B cell (primary cell): ENCODE data around the gene PITPNM3. TPM values are rescaled to one million over a fixed set of nuclear protein-coding genes. Genes with fewer than 3 reads are reported as not detected.
"Not testable (repeated sequence)": the region's sequence is repeated elsewhere in the genome, so short reads cannot be mapped to it uniquely, and the experiment has no call there.

Source experiments
- ATAC-seq: fragments of 200-7000 bp; cut with Tn5 transposase; one replicate; pipeline ENCODE4 v1.10.0; 2021; ENCODE audit warnings: low read depth, mild to moderate bottlenecking, moderate number of reproducible peaks, moderate library complexity
- CTCF ChIA-PET: fragments of 350-600 bp; sonication (Branson Sonifier 250); formaldehyde crosslinking; loops from one replicate; lab custom pipeline; 2021; ENCODE audit warnings: antibody characterized with exemption, inconsistent platforms; lab: Charles Lee
- POLR2A ChIA-PET: fragments of 350-600 bp; sonication (Branson Sonifier 250); formaldehyde crosslinking; loops from one replicate; lab custom pipeline; 2021; ENCODE audit warnings: antibody characterized with exemption; lab: Charles Lee
- DNase-seq: peaks from one replicate; pipeline ENCODE4 v3.0.0; 2013
- H2AFZ ChIP-seq: 2 replicates; pipeline ENCODE4 v1.6.1; 2012; ENCODE audit warnings: mild to moderate bottlenecking, low read depth, low read length; ENCODE audit not compliant: insufficient read depth, poor library complexity, severe bottlenecking
- H3K27ac ChIP-seq, 2 donors: 1 replicate in 1 of 2; 2 replicates in 1 of 2; pipeline ENCODE4 v1.5.1; 2012 to 2013; ENCODE audit warnings: low read length in 2 of 2, mild to moderate bottlenecking in 2 of 2, moderate library complexity in 1 of 2
- H3K27me3 ChIP-seq, 4 experiments: fragments of 200-600 bp in 1 of 4; sonication (generic) in 1 of 4; replicated peaks in 1 of 4; 1 replicate in 2 of 4; 2 replicates in 2 of 4; pipeline versions ENCODE4 v1.6.1 to v1.7.0; 2013 to 2016; ENCODE audit warnings: low read length in 3 of 4, mild to moderate bottlenecking in 2 of 4, mixed read lengths in 1 of 4, moderate library complexity in 1 of 4; ENCODE audit not compliant: insufficient read depth in 4 of 4, control insufficient read depth in 3 of 4; ENCODE audit errors: control extremely low read depth in 1 of 4
- H3K36me3 ChIP-seq, 2 experiments: replicated peaks in 1 of 2; 1 replicate in 1 of 2; 2 replicates in 1 of 2; pipeline versions ENCODE4 v1.6.1 to v1.7.1; 2013; ENCODE audit warnings: low read length in 1 of 2; ENCODE audit not compliant: insufficient read depth in 2 of 2, control insufficient read depth in 1 of 2; ENCODE audit errors: control extremely low read depth in 1 of 2, extremely low read depth in 1 of 2
- H3K4me1 ChIP-seq, 2 donors: fragments of 200-600 bp in 1 of 2; sonication (generic) in 1 of 2; 1 replicate in 1 of 2; 2 replicates in 1 of 2; pipeline versions ENCODE4 v1.5.1 to v1.6.1; 2013 to 2017; ENCODE audit warnings: low read length in 2 of 2; ENCODE audit not compliant: control insufficient read depth in 2 of 2, insufficient read depth in 2 of 2
- H3K4me2 ChIP-seq: replicated peaks from 2 replicates; pipeline ENCODE3; 2012; ENCODE audit warnings: mild to moderate bottlenecking, low read depth, low read length; ENCODE audit not compliant: poor library complexity, severe bottlenecking
- H3K4me3 ChIP-seq, 5 experiments: fragments of 200-600 bp in 1 of 5; sonication (generic) in 1 of 5; 1 replicate in 3 of 5; 2 replicates in 2 of 5; pipeline versions ENCODE4 v1.5.1 to v1.7.0; 2011 to 2016; ENCODE audit warnings: low read length in 4 of 5, mild to moderate bottlenecking in 4 of 5, low read depth in 2 of 5, control low read depth in 1 of 5, moderate library complexity in 1 of 5; ENCODE audit not compliant: insufficient read depth in 1 of 5; ENCODE audit errors: control extremely low read depth in 1 of 5, extremely low read depth in 1 of 5
- H3K79me2 ChIP-seq: fragments of 200-600 bp; sonication (generic); one replicate; pipeline ENCODE4 v1.6.0; 2016; ENCODE audit warnings: low read length; ENCODE audit not compliant: control insufficient read depth, insufficient read depth
- H3K9ac ChIP-seq: fragments of 200-600 bp; sonication (generic); 2 replicates; pipeline ENCODE4 v1.6.1; 2017; ENCODE audit warnings: mild to moderate bottlenecking, low read length, moderate library complexity
- H3K9me3 ChIP-seq, 3 donors: one replicate each; pipeline versions ENCODE4 v1.6.1 to v1.7.1; 2013; ENCODE audit warnings: low read length in 2 of 3; ENCODE audit not compliant: control insufficient read depth in 2 of 3, insufficient read depth in 1 of 3; ENCODE audit errors: control extremely low read depth in 1 of 3
- H4K20me1 ChIP-seq: 2 replicates; pipeline ENCODE4 v1.6.0; 2012; ENCODE audit warnings: mild to moderate bottlenecking, low read length; ENCODE audit not compliant: insufficient read depth, control insufficient read depth, poor library complexity, severe bottlenecking
- H3K27ac Mint-ChIP-seq: one replicate; pipeline ENCODE4 v1.8.0; 2021; ENCODE audit warnings: mixed read lengths
- H3K27me3 Mint-ChIP-seq: one replicate; pipeline ENCODE4 v1.8.0; 2021; ENCODE audit warnings: mixed read lengths
- H3K4me1 Mint-ChIP-seq: one replicate; pipeline ENCODE4 v1.8.0; 2021; ENCODE audit warnings: mixed read lengths
- H3K4me3 Mint-ChIP-seq: one replicate; pipeline ENCODE4 v1.8.0; 2021; ENCODE audit warnings: mixed read lengths
- H3K9me3 Mint-ChIP-seq: one replicate; pipeline ENCODE4 v1.8.0; 2022; ENCODE audit warnings: mixed read lengths; ENCODE audit not compliant: insufficient read depth
- EZH2 ChIP-seq: IDR thresholded peaks from 2 replicates; pipeline ENCODE4 v1.6.1; 2012; ENCODE audit warnings: borderline replicate concordance, low read depth, mild to moderate bottlenecking, moderate library complexity, low read length; ENCODE audit not compliant: insufficient read depth, poor library complexity, severe bottlenecking
- whole genome bisulfite sequencing: methylation state at CpG from one replicate; pipeline ENCODE4 v1.1.5; 2013; ENCODE audit warnings: missing lambda C conversion rate; ENCODE audit not compliant: insufficient coverage; 5-methylcytosine and 5-hydroxymethylcytosine counted together
- intact Hi-C: fragments of 100-400 bp; cut with micrococcal nuclease; formaldehyde crosslinking; loops from one replicate; pipeline ENCODE4 v1.10.0; 2022
- polyA plus RNA-seq: library from polyadenylated mRNA; depleted of rRNA; stranded (reverse); fragments of >200 nt; gene quantifications from 2 replicates; pipeline ENCODE4 v1.2.3, GENCODE V29; 2012
- total RNA-seq, 2 donors: library from RNA; stranded (reverse); fragments of 120-200 nt in 1 of 2; gene quantifications; 1 replicate in 1 of 2; 2 replicates in 1 of 2; pipeline versions ENCODE4 v1.2.3 to v1.2.4, GENCODE V29; 2013 to 2022
- TF ChIP-seq, protein P1 (sequence below): fragments of 200-600 bp; IDR thresholded peaks from one replicate; pipeline ENCODE4 v1.8.0; 2022; ENCODE audit warnings: antibody characterized with exemption, mild to moderate bottlenecking

PITPNM3 gene
- total and polyA plus RNA-seq, 2 donors (not counting 1 experiment from before 2014, with no cell fraction given) = 0.31 to 0.49 TPM

DNA sequence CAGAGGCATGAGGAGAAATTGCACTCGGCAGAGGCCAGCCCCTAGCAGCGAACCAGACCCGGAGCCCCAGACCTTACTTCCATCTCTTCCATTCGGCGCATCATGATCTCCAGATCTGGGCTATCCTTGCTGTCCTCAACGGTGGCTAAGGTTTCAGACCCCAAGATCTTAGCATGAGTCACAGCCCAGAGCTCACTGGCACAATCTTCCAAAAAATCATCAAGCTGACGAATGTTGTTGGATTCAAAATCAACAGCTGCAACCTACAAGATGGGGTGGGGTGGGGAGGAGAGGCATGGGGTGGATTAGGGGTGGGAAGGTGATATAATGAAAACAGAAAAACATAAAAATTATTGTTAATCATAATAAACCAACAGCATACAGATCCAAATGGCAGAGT is 39.7 kb upstream of the PITPNM3 start:
- TF ChIP-seq EZH2 = no peak
- TF ChIP-seq, protein P1, sequence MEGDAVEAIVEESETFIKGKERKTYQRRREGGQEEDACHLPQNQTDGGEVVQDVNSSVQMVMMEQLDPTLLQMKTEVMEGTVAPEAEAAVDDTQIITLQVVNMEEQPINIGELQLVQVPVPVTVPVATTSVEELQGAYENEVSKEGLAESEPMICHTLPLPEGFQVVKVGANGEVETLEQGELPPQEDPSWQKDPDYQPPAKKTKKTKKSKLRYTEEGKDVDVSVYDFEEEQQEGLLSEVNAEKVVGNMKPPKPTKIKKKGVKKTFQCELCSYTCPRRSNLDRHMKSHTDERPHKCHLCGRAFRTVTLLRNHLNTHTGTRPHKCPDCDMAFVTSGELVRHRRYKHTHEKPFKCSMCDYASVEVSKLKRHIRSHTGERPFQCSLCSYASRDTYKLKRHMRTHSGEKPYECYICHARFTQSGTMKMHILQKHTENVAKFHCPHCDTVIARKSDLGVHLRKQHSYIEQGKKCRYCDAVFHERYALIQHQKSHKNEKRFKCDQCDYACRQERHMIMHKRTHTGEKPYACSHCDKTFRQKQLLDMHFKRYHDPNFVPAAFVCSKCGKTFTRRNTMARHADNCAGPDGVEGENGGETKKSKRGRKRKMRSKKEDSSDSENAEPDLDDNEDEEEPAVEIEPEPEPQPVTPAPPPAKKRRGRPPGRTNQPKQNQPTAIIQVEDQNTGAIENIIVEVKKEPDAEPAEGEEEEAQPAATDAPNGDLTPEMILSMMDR = no peak
- peaks cover 15 to 31% of the 10 kb centered on the region in 2 experiments for H3K36me3 ChIP-seq
- no peak overlapping the region for H3K4me3 Mint-ChIP-seq

GRCh38 chr17:6593371-6593770 is 37.0 kb upstream of the PITPNM3 start:
- H3K27me3 Mint-ChIP-seq, intact Hi-C loops, H3K27ac Mint-ChIP-seq, POLR2A ChIA-PET, H2AFZ ChIP-seq, H3K4me1 ChIP-seq, DNase-seq, H3K4me1 Mint-ChIP-seq, H3K4me2 ChIP-seq, H4K20me1 ChIP-seq, H3K27ac ChIP-seq, H3K27me3 ChIP-seq, H3K4me3 ChIP-seq, CTCF ChIA-PET, H3K9me3 ChIP-seq, H3K9me3 Mint-ChIP-seq, ATAC-seq, H3K9ac ChIP-seq, H3K79me2 ChIP-seq, H3K4me3 Mint-ChIP-seq: not testable (repeated sequence)
- H3K36me3 ChIP-seq = peaks cover 26 to 51% of the 10 kb centered on the region in 2 experiments
- 98% methylated on average over 12 of the region's 14 CpGs for WGBS

More for the DNA sequence above, 39.7 kb upstream of the PITPNM3 start:
- H3K27ac ChIP-seq = no peak overlapping the region
- intact Hi-C loops = loop anchor here (5.0 kb wide), 1 partner anchor 124 kb away; no protein-coding TSS in a partner anchor
- H3K4me3 ChIP-seq = no peak overlapping the region
- Mint-ChIP-seq H3K4me1 (peaks cover 14% of the 10 kb centered on the region), H3K27me3 (no peaks in the 10 kb centered on the region), H3K27ac (no peak overlapping the region), H3K9me3 (no peaks in the 10 kb centered on the region)
- 96% methylated on average over 4 of the region's 7 CpGs for WGBS
- POLR2A ChIA-PET = no interaction called here
- ATAC-seq (no peak), DNase-seq (no peak)
- no peaks in the 10 kb centered on the region for H3K27me3 ChIP-seq
- H2AFZ ChIP-seq = no peak overlapping the region
- CTCF ChIA-PET = no interaction called here
- no peak overlapping the region for H3K9ac ChIP-seq
- no peak overlapping the region for H3K4me2 ChIP-seq
- H4K20me1 ChIP-seq = no peaks in the 10 kb centered on the region
- peaks cover 11 to 12% of the 10 kb centered on the region in 2 donors for H3K4me1 ChIP-seq
- H3K9me3 ChIP-seq = no peaks in the 10 kb centered on the region
- H3K79me2 ChIP-seq = no peaks in the 10 kb centered on the region
